Retinal pigment epithelial cell (primary cell): ENCODE data around the gene EIF6.

Source experiments
- DNase-seq: peaks from one replicate; pipeline ENCODE4 v3.0.0-alpha.2; 2010; ENCODE audit warnings: low read depth
- H3K4me3 ChIP-seq: 2 replicates; pipeline ENCODE4 v1.5.1; 2011; ENCODE audit warnings: mild to moderate bottlenecking, low read length, control low read depth, moderate library complexity
- TF ChIP-seq, protein P1 (sequence below): conservative IDR thresholded peaks from 2 replicates; pipeline ENCODE4 v1.5.1; 2011; ENCODE audit warnings: low read depth, low read length, control low read depth, inconsistent platforms

The EIF6 gene

DNA sequence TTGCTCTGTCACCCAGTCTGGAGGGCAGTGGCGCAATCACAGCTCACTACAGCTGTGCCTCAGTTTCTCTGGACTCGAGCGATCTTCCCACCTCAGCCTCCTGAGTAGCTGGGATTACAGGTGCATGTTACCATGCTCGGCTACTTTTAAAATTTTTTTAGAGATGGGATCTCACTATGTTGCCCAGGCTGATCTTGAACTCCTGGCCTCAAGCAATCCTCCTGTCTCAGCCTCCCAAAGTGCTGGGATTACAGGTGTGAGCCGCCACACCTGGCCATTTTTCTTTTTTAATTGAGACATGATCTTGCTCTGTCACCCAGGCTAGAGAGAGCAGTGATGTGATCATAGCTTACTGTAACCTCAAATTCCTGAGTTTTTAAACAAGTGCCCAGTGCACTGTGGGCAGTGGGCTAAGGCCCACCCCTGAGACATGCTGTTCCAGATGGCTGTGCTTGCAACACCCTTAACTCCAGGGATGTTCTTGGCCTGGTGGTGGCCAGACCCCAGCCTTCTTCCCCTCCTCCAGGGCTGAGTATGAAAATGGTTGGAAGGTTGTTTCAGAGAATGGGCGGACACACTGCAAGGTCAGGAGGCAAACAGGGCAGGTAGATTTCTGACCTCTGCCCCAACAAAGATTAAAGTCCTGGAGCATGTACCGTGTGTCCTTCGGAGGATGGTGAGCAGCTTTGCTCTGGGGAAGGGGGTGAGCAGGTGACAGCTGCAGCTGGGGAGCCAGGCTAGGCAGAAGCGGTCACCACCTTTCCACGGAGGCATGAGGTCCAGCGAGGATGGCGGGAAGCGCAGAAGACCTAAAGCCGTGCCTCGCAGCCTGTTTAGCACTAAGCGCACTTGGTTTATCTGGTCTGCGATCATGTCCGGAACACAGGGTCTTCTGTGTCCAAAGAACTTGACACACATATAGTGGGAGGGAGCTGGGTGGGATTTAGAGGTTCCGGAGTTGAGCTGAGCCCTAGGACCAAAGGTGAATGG, 9.0 kb upstream of the EIF6 start:
- TF ChIP-seq, protein P1, sequence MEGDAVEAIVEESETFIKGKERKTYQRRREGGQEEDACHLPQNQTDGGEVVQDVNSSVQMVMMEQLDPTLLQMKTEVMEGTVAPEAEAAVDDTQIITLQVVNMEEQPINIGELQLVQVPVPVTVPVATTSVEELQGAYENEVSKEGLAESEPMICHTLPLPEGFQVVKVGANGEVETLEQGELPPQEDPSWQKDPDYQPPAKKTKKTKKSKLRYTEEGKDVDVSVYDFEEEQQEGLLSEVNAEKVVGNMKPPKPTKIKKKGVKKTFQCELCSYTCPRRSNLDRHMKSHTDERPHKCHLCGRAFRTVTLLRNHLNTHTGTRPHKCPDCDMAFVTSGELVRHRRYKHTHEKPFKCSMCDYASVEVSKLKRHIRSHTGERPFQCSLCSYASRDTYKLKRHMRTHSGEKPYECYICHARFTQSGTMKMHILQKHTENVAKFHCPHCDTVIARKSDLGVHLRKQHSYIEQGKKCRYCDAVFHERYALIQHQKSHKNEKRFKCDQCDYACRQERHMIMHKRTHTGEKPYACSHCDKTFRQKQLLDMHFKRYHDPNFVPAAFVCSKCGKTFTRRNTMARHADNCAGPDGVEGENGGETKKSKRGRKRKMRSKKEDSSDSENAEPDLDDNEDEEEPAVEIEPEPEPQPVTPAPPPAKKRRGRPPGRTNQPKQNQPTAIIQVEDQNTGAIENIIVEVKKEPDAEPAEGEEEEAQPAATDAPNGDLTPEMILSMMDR, result no peak
- DNase-seq, result no peak
- H3K4me3 ChIP-seq, result no peak overlapping the region

DNA sequence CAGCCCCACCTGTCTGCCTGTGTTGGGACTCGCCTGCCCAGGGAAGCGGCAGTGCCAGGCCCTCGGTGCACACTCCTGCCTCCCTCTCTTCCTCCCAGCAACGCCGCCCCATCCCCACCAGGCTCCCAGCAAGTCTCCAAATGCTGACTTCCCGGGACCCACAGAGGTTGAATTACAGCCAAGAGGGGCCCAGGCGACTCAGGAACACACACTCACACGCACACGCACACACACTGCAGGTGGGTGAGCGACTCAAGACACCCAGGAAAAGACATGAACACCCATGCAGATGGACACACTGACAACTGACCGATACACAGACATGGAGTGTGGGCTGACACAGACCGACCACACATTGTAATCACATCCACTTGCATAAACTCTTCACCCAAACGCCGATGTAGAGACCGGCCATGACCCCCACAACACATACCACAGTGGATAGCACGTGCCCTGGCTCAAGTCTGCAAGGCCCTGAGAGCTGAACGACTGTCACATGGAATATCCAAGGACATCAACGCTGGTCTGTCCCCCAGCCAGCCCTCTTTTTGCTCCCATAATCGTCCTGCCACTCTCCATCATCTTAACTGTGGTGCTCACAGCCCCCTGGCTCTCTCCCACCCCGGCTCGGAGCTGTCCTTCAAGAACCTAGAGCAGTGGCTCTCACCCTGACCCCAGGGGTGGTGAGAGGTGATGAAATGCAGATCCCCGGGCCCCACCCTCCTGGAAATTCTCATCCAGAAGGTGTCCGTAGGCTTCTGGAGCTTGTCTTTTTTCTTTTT, 8.1 kb upstream of the EIF6 start:
- TF ChIP-seq, protein P1, result no peak
- DNase-seq, result no peak
- no peak overlapping the region for H3K4me3 ChIP-seq

DNA sequence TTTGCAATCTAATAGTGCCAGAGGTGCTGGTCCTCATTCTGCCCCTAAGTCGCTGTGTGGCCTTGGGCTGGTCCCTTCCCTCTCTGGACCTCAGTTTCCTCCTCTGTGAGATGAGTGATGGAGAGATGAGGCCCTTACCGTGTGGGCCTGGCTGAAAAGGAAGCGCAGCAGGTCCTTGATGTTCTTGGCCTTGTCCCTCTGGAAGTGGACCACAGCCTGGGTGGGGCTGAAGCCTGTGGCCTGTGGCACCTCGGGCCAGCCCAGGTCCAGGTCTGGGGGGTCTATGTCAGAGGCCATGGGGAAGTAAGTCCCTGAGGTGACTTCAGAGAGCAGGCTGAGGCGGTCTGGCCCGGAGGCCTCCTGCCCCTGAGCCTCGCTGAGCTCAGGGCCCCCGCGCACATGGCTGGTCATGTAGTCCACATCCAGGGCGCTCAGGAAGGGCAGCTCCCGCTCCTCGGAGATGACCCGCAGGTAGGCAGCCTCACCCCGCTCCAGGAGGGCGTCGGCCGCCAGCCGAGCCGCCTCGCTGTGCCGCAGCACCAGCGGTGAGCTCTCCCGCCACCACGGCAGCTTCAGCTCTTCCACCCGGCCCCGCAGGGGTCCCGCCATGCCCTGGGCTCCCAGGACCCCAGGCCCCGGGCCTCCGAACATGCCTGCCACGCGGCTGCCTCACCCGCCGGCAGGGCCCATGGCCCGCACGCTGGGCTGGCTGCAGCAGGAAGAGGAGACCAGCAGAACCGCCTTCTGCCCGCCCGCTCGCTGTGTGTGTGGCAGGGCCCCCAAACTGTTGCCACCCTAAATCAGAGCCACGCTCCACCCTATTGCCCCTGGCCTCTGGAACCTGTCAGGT, 7.3 kb upstream of the EIF6 start, which contains the start of gene FAM83C:
Gene FAM83C (minus strand): TSS at position 772 of the 850 bp plus-strand sequence. CDS start 121 bp downstream, at position 651.
- TF ChIP-seq, protein P1, result no peak
- no peak within 1 kb of the TSS for H3K4me3 ChIP-seq
- no peak for DNase-seq

DNA sequence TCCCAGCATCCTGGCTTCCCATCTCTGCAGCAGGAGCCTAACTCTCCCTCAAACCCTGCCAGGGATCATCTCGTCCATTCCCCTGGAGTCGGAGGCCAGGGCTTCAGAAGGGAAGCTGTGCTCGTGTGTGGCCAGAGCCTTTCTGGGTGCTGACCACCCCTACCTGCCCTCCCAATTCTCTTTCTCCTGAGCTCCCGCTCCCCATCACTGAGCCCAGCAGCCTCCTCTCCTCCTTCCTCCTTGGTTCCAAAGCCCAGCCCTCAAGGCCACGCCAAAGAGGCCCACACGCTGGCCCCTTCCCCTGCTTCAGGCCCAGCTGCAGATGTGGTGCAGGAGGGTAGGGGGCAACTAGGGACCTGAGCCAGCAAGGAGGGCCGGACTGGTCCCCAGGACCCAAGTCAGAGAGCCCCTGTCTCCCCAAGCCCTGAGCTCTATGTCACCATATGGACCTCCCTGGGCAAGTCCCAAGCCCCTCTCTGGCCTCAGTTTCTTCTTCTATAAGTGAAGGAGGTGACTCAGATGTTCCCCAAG, 6.4 kb upstream of the EIF6 start:
- no peak for DNase-seq
- H3K4me3 ChIP-seq, result no peak overlapping the region
- TF ChIP-seq, protein P1, result no peak

DNA sequence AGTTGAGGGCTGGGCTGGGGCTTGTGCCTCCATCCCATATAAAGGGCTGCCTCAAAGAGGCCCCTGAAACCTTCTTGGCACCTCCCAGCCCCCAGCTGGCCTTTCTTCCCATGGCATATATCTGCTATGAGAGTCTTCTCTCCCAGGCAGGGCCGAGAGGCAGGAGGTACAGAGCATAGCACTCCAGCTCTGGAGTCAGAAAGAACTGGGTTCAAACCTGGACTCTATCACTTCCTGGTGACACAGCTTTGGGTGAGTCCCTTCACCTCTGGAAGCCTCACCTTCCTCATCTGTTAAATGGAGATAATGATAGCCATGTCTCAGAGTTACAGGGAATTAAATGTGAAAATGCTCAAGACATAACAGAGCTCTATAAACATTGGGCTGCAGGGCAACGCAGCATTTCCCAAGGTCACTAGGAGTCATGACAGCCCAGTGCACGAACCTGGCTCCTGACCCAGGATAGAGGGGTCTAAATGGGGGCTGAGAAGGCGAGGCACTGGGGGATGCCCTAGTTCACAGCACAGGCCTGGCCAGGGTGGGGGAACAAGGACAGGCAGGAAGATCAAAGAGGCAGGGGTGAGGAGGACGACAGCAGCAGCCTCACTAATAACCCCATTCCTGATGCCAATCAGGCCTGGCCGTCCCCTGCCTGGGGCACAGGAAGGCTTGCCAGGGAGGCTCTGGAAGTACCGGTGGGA, 5.8 kb upstream of the EIF6 start:
- H3K4me3 ChIP-seq, result no peak overlapping the region
- DNase-seq, result no peak
- TF ChIP-seq, protein P1, result no peak
